B cell (primary cell): ENCODE measurements around the gene CYP27B1.

Source experiments
- CTCF ChIP-seq: fragments of 200-600 bp; IDR thresholded peaks from one replicate; pipeline ENCODE4 v1.8.0; 2022; ENCODE audit warnings: antibody characterized with exemption, mild to moderate bottlenecking
- EZH2 ChIP-seq: IDR thresholded peaks from 2 replicates; pipeline ENCODE4 v1.6.1; 2012; ENCODE audit warnings: borderline replicate concordance, low read depth, mild to moderate bottlenecking, moderate library complexity, low read length; ENCODE audit not compliant: insufficient read depth, poor library complexity, severe bottlenecking

- no peak for TF ChIP-seq CTCF
- no peak for TF ChIP-seq EZH2
Measured at GRCh38 chr12:57722716-57723629, 43.9 kb downstream of the CYP27B1 start.
